AG08396 (cell line): ENCODE data around the gene NPAS2.

ENCODE experiments used
- DNase-seq: peaks from one replicate; pipeline ENCODE4 v3.0.0; 2012; ENCODE audit warnings: low spot score, mixed read lengths

The NPAS2 gene

GRCh38 chr2:100968146-100969145 lies 148.5 kb downstream of the NPAS2 start:
- no peak for DNase-seq

DNA sequence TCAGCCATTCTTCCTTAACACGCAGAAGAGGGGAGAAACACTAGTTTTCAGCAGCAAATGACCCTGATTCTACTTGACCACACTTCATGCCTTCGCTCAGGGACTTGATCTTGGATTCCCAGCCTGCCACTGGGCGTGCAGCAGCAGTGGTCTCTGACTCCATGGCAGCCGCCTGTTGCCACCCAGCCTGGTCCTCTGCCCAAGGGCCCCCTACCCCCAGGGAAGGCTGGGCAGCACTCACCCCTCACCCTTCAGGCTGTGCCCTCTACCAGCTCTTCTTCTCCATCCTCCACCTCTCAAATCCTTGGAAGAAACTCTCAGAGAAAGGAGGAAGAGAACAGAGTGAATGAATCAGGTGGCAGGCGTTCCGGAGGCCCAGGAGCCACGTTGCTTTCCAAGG lies 150.1 kb downstream of the NPAS2 start:
- no peak for DNase-seq

DNA sequence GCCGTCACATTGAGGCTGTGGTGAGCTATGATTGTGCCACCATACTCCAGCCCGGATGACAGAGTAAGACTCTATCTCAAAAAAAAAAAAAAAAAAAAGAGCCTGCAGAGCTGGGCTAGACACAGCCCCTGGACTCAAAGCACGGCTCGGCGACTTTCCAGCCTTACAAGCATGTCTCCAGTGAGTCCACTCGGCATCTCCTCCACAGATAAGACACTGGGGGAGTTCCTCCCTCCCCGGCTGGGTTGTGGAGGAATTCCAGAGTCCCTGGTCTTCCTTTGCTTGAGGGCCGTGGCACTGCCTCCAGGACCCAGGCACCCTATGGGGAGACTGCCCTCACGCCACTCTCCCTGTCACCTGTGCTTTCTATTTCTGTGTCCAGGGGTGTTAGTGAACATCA lies 151.3 kb downstream of the NPAS2 start:
- no peak for DNase-seq

GRCh38 chr2:100972452-100972851 lies 152.5 kb downstream of the NPAS2 start:
- no peak for DNase-seq

GRCh38 chr2:100974712-100975520 lies 155.0 kb downstream of the NPAS2 start:
- no peak for DNase-seq

- no peak for DNase-seq
Observed at GRCh38 chr2:100975521-100975785, 155.5 kb downstream of the NPAS2 start.

DNA sequence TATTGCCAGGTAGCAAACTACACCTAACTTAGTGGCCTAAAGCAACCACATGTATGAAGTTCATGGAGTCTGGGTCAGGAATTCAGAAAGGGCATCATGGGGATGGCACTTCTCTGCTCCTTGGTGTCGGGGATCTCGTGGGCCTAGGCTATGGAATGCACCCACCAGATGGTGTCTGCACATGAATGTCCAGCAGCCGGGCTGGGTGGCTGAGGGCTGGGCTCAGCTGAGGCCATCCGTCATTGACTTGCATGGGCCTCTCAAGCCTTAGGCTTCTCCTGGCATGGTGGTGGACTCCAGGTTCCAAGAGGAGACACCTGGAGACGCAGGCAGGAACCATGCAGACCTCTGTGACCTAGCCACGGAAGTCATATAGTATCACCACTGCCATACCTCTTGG lies 156.1 kb downstream of the NPAS2 start:
- no peak for DNase-seq

- DNase-seq = no peak
Observed at GRCh38 chr2:100976645-100977391, 156.9 kb downstream of the NPAS2 start.

GRCh38 chr2:100977511-100977910 lies 157.6 kb downstream of the NPAS2 start:
- no peak for DNase-seq

- peak; percentile 65 for DNase-seq
Observed at GRCh38 chr2:100978582-100979191, 158.7 kb downstream of the NPAS2 start.

- no peak for DNase-seq
Observed at GRCh38 chr2:100980046-100980445, 160.1 kb downstream of the NPAS2 start.

DNA sequence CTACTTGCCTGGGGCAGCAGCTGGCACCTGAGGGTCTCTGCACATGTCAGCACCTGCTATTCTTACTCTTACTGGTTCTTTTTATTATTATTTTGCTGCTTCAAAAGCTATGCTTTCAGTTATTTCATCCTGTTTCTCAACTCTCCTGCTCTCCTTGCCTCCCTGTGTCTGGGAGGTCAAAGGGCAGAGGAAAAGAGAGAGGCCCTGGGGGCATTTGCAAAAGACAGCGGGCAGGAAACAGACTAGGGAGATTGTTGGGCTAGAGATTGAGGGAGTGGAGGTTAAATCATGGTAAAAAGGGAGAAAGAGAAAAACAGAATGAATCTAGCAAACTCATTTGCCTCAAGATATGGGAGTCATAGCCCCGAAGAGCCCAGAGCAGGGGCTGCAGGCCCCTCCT lies 161.1 kb downstream of the NPAS2 start:
- no peak for DNase-seq

DNA sequence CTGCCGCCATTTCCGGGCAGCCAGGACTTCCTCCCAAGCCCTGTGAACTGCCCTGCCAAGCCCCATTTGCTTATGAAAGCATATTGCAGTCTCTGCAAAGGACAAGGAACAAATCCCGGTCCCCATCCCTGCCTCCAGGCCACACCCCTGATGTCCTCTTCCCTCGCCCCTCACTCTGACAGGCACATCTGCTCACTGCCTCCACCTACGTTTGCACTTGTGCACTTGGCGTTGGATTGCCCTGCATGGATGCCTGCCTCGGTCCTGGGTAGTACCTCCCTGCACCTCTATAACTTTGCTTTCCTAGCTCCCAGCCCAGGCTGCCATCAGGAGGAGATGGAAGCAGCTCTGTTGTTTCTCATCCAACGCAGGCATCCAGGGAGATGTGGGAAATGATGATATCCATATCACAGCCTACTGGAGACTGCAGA lies 162.5 kb downstream of the NPAS2 start:
- DNase-seq = no peak

GRCh38 chr2:100983201-100983600 lies 163.3 kb downstream of the NPAS2 start:
- DNase-seq = no peak

GRCh38 chr2:100983684-100984310 lies 163.9 kb downstream of the NPAS2 start:
- no peak for DNase-seq

DNA sequence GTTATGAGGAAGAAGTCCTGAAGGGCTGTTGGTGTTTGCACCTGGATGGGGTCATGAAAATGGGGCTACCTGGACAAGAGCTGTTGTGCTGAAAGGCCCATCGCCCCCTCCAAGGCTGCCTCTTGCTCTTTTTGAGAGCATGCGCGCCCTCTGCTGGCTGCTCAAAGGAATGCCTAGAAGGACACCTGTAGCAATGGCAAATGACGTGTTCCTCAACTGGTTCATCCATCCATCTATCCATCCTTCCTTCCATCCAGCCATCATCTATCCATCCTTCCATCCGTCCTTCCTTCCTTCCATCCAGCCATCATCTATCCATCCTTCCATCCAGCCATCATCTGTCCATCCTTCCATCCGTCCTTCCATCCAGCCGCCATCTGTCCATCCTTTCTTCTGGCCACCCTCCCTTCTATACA lies 165.0 kb downstream of the NPAS2 start:
- peak; percentile 80 for DNase-seq

DNA sequence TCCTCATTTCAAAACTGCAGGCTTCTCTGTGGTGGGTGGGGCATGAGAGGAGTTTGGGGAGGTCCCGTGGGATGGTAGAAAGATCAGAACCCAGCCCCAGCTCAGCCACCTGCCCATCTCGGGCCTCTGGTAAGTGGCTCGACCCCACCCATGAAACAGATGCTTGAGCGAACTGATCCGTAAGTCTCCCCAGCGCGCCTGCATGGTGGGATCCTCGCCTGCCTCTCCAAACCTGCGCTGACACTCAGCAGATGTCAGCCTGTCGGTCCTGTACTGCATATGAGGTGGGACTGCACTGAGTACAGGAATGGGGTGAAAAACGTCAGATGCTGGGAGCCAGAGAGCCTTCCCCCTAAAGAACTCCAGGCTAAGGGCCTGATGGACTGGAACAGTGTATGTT lies 166.2 kb downstream of the NPAS2 start:
- DNase-seq = no peak

DNA sequence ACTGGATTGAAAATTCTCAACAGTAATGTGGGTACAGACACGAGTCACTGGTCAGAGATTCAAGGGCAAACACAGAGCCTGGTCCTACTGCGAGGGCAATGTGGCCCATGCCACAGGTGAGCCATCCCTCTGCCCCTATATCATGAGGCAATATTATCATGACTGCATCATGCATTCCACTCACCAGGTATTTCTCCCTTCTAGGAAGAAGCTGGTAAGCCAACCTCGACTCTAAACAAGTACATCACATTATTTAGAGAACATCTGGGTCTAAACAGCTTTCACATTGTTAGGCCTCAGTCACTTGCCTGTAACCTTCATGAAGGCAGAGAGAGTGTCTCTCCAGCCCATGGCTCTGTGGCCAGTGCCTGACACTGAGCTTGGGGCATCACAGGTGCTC lies 167.6 kb downstream of the NPAS2 start:
- no peak for DNase-seq

DNA sequence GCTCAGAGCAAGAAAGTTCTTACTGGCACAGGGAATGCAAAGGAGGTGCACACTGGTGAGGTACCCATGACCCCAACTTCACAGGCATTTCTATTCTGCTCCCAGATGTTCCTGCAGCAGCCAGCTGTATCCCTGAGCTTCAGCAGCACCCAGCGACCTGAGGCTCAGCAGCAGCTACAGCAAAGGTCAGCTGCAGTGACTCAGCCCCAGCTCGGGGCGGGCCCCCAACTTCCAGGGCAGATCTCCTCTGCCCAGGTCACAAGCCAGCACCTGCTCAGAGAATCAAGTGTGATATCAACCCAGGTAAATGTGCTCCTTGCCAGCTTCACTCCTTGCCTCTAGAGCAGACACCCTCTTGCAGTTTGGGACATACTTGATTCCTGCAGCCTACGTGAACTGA lies 168.0 kb downstream of the NPAS2 start:
- DNase-seq = no peak

GRCh38 chr2:100988630-100989417 lies 168.9 kb downstream of the NPAS2 start:
- DNase-seq = no peak

DNA sequence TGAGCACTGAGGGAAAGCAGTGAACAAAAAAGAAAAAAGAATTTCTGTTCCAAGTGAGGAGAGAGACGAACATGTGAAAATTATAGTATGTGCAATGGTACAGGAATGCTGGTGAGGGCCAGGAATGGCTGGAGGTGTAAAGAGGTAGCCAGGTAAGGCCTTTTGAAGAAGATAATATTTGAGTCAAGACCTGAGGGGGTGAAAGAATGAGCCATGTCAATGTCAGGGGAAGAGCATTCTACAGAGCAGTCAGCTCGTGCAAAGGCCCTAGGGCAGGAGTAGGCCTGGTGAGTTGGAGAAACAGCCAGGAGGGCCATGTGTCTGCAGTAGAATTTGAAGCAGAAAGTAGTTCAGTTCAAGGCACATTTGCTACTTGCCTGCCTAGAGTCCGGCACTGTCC lies 169.7 kb downstream of the NPAS2 start:
- no peak for DNase-seq
